Measurements from ENCODE around the gene PRKCA.

The PRKCA gene

GRCh38 chr17:66839616-66840015, 537.2 kb downstream of the PRKCA start:
- DNase-seq (ENCODE audit: low spot score), result no peak

- no peak for DNase-seq (ENCODE audit: low spot score)
These were observed 537.6 kb downstream of the PRKCA start for GRCh38 chr17:66840061-66840460.

- DNase-seq (ENCODE audit: low spot score), result no peak
These were observed 538.9 kb downstream of the PRKCA start for GRCh38 chr17:66841328-66841727.

GRCh38 chr17:66841744-66842143, 539.3 kb downstream of the PRKCA start:
- DNase-seq (ENCODE audit: low spot score), result no peak

GRCh38 chr17:66842505-66842904, 540.1 kb downstream of the PRKCA start:
- DNase-seq (ENCODE audit: low spot score), result no peak

GRCh38 chr17:66842959-66843358, 540.5 kb downstream of the PRKCA start:
- DNase-seq (ENCODE audit: low spot score), result no peak

GRCh38 chr17:66843627-66844026, 541.2 kb downstream of the PRKCA start:
- no peak for DNase-seq (ENCODE audit: low spot score)

- no peak for DNase-seq (ENCODE audit: low spot score)
These were observed 545.3 kb downstream of the PRKCA start for GRCh38 chr17:66847704-66848103.

- no peak for DNase-seq (ENCODE audit: low spot score)
These were observed 546.1 kb downstream of the PRKCA start for GRCh38 chr17:66848496-66848895.

GRCh38 chr17:66849032-66849655, 546.7 kb downstream of the PRKCA start:
- DNase-seq (ENCODE audit: low spot score), result no peak

- no peak for DNase-seq (ENCODE audit: low spot score)
These were observed 547.6 kb downstream of the PRKCA start for GRCh38 chr17:66849851-66850580.

- DNase-seq (ENCODE audit: low spot score), result no peak
These were observed 548.3 kb downstream of the PRKCA start for GRCh38 chr17:66850692-66851091.

- DNase-seq (ENCODE audit: low spot score), result peak; percentile 36
These were observed 552.8 kb downstream of the PRKCA start for GRCh38 chr17:66855204-66855603.

GRCh38 chr17:66858226-66859083, 556.0 kb downstream of the PRKCA start:
- no peak for DNase-seq (ENCODE audit: low spot score)

GRCh38 chr17:66859353-66859752, 556.9 kb downstream of the PRKCA start:
- no peak for DNase-seq (ENCODE audit: low spot score)

- no peak for DNase-seq (ENCODE audit: low spot score)
These were observed 557.8 kb downstream of the PRKCA start for GRCh38 chr17:66860204-66860603.

All from hematopoietic multipotent progenitor cell treated with erythropoietin and hydrocortisone succinate and interleukin-3 and kit ligand, for 15 days (in vitro differentiated cells).